Loucy (cell line): ENCODE results near the gene ZSWIM5.

Experiments used
- CTCF ChIP-seq: fragments of 200-600 bp; sonication (generic); conservative IDR thresholded peaks from 2 replicates; pipeline ENCODE4 v1.5.1; 2014; ENCODE audit warnings: mild to moderate bottlenecking, antibody characterized with exemption, low read length
- EZH2phosphoT487 ChIP-seq: fragments of 200-600 bp; IDR thresholded peaks from 2 replicates; pipeline ENCODE4 v1.6.1; 2018; ENCODE audit warnings: antibody characterized with exemption, mild to moderate bottlenecking, moderate library complexity, borderline replicate concordance

GRCh38 chr1:45007311-45007710 is 199.1 kb downstream of the ZSWIM5 start:
- TF ChIP-seq CTCF (no peak), EZH2phosphoT487 (no peak)
